Islet of Langerhans (tissue), 1 donor: ENCODE measurements around the gene PAX8.
"Not testable (repeated sequence)": the region's sequence is repeated elsewhere in the genome, so short reads cannot be mapped to it uniquely, and the experiment has no call there.

Experiments used
- FAIRE-seq: peaks from one replicate; lab custom pipeline; 2011; peaks lifted over from hg19 to GRCh38; lab: Jason Lieb, UNC

PAX8 gene

GRCh38 chr2:113288674-113289149 lies 10.0 kb upstream of the PAX8 start:
- not testable (repeated sequence) for FAIRE-seq

DNA sequence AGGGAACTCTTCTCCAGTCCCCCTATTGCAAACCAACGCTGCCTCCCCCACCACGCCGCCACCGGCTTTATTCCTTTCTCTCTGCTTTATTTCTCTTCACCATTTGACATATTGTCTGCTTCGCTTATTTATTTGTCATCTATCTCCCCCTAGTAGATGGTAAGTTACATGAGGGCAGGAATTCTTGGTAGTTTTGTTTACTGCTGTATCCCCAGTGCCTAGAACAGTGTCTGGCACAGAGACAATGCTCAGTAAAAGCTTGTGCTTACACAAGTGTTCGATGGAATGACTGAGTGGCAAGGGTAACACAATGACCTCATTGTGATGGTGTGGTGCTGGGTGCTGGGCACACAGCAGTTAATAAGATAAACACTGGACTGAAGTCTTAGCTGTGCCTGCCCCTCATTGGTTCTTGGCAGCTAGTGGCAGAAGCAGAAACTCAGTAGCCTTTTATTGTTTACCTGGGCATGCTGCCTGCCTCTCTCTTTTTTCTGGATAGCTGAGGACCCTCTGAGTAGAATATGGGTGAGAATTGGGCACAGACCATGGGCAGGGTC lies 9.5 kb upstream of the PAX8 start:
- FAIRE-seq, result not testable (repeated sequence)

DNA sequence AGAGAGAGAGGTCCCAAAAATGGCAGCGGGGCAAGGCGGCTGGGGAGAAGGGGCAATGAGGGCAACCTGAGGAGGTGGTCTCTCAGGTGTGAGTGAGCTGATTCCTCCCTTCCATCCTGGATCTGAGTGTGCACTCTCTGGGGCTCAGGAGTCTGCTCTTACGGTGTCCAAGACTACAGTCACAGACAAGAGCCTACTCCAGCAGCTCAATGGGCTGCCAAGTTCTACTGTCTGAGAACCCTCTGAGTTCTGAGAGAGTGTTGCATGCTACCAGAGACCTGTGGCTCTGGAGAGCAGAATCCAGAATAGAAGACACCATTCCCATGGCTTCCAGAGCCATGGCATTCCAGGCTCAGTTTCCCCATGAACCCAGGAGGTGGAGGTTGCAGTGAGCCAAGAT lies 7.1 kb upstream of the PAX8 start:
- FAIRE-seq, result no peak

- FAIRE-seq, result not testable (repeated sequence)
Measured at GRCh38 chr2:113284999-113285398, 6.3 kb upstream of the PAX8 start.

DNA sequence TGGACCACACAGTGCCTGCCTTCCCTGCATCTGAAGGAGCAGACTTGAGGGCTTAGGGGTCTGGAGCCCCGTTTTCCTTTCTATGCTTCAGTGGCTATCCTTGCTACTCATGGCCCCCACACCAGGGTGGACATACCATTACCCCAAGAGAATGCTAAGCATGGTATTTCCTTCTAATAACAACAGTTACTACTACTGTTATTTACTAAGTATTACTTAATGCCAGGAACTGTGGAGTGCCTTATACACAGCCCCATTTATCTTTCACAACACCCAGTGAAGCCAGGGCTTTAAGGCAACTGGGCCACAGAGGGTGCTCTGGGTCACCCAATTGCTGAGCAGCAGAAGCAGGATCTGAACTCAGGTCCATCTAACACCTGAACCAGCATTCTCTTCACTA lies 5.8 kb upstream of the PAX8 start:
- no peak for FAIRE-seq

DNA sequence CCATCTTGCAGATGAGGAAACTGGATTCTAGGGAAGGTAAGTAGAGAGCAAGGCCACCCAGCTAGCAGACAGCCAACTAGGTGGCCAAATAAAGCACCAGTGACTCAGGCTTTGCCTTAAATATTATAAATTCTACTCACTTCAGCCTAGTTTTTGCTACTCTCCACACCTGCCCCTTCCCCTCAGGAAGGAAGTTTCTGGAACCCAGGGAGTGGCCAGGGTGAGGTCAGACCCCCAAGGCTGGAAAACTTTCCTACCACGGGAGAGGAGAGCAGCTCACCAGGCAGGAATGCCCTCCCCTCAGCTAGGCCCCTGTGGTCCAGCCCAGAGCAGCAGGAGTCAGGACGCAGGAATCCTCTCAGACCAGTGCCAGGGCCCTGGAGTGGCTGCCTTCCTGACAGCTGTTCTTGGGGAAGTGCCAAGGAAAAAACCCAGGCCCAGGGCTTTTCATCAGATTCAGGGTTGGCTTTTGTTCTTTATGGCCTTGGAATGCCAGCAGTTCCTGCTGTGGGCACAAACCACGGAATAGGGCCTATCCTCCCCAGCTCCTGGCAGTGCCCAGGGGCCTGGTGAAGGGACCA lies 5.1 kb upstream of the PAX8 start:
- no peak for FAIRE-seq

DNA sequence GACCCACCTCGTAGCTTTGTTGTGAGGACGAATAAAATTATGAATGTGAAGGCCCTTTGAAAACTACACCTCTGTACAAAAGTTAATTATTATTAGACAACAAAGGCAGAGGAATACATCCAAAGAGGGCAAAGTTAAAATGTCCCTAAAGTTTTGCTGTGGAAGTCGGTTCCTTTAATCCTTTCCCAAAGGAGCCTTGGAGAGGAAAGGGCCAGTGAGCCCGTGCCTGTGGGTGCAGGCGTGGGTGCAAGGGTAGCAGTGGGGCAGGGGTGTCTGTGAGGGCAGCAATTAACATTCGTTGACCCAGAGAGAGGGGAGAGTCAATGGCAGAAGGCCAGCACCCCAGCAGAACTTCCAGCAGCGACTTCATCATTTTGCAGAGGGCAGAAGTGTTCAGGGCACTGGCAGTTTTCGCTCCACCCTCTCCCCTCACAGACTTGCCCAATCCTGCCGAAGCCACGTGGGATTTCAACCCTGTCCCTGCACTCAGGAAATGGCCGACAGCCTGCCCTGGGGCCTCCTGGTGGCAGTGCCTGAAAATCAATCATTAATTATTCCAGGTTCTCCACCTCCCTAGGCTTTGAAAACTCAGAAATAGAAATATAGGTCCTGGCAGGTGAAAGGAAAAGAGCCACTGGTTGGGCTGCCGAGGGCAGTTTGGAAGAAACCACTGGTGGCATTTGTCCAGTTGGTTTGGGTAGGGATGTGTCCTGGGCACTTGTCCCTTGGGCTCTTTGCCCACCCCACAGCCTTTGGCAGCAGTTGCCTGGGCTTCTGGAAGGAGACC lies 4.2 kb upstream of the PAX8 start:
- FAIRE-seq, result no peak

GRCh38 chr2:113281910-113282746 lies 3.4 kb upstream of the PAX8 start:
- FAIRE-seq, result no peak

DNA sequence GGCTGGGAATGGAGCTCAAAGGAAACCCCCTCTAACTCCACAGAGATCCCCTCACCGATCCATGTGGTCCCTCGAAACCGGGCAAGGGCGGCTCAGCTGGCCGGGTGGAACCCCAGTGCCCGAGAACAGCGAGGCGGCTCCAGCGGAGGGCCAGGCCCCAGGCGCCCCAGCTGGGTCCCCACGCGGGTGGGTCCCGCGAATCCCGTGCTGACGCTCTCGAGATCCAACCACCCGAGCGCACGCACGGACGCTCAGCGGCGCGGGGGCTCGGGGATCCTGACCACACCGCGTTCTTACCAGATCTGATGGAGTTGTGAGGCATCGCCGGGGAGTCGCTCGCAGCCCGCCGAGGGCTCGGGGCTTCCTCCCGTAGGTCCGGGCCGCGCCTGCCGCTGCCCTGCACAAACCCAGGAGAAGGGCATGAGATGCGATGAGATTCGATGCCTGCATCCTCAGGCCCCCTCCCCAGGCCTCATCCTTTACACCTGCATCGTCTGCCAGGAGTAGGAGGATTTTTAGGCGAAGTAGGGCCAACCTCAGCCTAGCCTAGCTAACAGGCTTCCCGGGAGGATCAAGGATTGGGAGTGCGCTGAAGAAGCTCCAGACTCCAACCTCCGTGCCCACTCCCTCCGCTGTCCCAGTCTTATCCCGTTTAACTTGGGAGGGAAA lies 514 bp downstream of the PAX8 start:
- no peak for FAIRE-seq

GRCh38 chr2:113277474-113278072 lies 1.1 kb downstream of the PAX8 start:
- FAIRE-seq, result no peak

- no peak for FAIRE-seq
Measured at GRCh38 chr2:113276761-113277425, 1.8 kb downstream of the PAX8 start.

DNA sequence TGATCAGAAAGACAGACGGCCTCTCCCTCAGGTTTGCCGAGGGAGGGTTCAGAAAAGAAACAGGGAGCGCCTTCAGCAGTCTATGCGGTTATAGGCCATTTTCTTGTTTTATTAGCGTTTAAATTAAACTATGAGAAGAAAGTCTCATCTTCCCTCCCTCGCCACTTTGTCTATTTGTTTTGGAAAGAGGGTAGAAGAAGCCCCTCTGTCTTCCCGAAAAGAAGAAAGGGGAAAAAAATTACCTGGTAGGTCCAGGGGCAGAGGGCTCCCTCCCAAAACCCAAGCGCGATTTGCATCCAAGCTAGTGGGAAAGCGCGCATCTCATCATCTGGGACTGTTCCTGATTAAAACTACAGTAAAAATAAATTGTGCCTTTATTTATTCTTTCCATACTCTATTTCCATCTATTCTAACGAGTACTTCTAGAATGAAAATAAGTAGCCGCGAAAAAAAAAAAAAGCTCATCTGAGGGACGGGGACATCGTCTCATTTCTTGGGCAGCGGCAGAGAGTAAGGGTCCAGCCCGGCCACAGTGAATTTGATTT lies 2.4 kb downstream of the PAX8 start:
- no peak for FAIRE-seq

GRCh38 chr2:113275556-113276215 lies 3.0 kb downstream of the PAX8 start:
- FAIRE-seq, result no peak

DNA sequence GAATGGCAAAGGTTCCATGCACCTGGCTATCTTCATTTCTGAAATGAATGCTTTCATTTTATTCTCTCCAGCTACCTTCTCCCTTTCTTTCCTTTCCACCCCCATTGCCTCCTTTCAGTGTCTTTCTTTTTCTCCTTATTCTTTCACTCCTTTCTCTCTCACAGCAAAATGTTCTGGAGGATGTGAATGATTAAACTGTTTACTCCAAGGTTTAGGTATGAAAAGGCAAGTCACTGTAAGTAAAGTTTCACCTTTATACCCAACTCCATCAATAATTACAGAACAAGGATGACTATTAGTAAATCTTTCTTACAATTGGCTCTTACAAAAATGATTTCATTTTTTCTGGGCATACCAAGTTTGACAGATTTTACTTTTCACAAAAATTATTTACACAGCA lies 4.3 kb downstream of the PAX8 start:
- no peak for FAIRE-seq

DNA sequence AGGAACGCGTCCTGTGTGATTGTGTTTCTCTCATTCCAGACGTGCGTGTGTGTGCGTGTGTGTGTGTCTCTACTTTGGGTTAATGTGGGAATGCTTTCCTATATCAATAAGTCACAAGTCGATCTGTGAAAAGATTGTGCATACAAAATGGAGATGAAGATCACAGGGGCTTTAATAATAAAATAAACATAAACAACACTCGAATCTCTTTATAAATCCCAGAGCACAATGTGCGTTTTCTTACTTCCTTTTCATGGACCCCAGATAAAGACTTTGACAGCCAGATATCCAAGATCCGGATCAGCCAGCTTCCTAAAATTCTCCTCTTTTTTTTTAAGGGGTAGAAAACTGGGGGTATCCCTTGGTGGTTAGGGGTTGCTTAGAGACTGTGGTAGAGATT lies 4.7 kb downstream of the PAX8 start:
- no peak for FAIRE-seq

DNA sequence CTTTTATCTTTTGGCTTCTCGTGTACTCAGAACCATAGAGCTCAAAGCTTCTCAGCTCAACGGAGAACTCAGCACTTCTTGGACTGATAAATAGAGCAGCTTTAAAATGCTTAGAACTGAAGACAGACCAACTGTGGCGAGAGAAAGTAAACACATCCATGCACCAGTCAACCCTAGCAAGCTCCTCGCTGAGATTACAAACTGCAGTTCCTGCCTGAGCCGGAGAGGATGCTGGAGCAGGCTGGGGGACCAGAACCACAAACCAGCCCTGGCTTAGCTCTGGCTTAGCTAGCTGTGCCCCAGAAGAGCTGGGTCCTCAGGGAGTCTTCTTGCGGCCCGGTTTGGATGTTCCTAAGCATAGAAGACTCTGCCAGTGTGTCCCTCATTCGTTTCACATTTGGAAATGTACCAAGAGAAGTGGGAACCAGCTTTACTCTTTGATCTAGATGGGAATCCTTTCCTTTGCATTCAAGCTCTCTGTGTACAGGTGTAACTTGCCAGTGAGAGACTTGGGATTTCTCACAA lies 5.6 kb downstream of the PAX8 start:
- no peak for FAIRE-seq

DNA sequence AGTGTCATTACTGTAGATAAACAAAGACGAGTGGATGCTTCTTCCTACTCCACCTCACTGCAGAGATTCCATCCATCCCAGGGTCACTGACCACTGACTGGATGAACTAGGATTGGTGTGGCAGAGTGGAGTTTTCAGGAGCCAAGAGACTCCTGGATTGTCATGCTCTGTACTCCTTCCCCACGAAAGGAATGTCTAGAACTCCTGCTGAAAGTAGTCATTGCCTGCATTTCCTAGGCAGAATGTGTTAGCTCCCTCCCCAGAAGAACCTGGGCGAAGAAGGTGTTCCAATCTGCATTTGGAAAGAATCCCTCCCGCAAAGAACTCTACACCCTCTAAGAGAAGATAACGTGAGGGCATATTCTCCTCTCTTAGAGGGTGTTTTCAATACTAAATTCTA lies 6.2 kb downstream of the PAX8 start:
- no peak for FAIRE-seq

- FAIRE-seq, result no peak
Measured at GRCh38 chr2:113268621-113269360, 9.9 kb downstream of the PAX8 start.

GRCh38 chr2:113266431-113266830 lies 12.3 kb downstream of the PAX8 start:
- no peak for FAIRE-seq
